ENCODE measurements around the gene NID1.

DNA sequence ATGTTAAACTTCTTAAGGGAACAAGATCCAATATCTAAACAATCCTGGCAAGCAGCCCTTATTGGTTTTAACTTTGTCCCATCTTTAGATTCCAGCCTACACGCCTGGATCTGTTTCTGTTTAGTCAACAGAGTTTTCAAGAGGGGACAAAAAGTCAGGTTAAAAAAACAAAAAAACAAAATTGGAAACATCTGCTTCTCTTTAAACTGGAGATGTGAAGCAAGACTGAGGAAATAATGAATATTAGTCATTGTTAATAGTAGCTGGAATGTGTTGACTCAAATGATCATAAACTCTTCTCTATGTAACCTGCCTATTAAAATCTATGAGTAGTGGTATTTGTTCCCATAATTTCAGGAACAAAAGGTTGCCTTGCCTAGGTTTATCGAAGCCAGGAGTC lies 55.0 kb downstream of the NID1 start:
- TF ChIP-seq, protein P1, sequence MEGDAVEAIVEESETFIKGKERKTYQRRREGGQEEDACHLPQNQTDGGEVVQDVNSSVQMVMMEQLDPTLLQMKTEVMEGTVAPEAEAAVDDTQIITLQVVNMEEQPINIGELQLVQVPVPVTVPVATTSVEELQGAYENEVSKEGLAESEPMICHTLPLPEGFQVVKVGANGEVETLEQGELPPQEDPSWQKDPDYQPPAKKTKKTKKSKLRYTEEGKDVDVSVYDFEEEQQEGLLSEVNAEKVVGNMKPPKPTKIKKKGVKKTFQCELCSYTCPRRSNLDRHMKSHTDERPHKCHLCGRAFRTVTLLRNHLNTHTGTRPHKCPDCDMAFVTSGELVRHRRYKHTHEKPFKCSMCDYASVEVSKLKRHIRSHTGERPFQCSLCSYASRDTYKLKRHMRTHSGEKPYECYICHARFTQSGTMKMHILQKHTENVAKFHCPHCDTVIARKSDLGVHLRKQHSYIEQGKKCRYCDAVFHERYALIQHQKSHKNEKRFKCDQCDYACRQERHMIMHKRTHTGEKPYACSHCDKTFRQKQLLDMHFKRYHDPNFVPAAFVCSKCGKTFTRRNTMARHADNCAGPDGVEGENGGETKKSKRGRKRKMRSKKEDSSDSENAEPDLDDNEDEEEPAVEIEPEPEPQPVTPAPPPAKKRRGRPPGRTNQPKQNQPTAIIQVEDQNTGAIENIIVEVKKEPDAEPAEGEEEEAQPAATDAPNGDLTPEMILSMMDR (IDR thresholded peaks at IDR 0.05): no peak
- no peak for TF ChIP-seq POLR2A (IDR thresholded peaks at IDR 0.05)
